Tibial artery (tissue), 4 donors: Measurements from ENCODE around the gene HCST.
"Not testable (repeated sequence)": the region's sequence is repeated elsewhere in the genome, so short reads cannot be mapped to it uniquely, and the experiment has no call there.

Experiments
- DNase-seq, 2 donors: peaks; one replicate each; pipeline ENCODE4 v3.0.0-alpha.2; 2019
- H3K27ac ChIP-seq, 2 donors: fragments of 200-600 bp; sonication (generic) in 1 of 2; 1 replicate in 1 of 2; 2 replicates in 1 of 2; pipeline ENCODE4 v1.5.1; 2018 to 2019; ENCODE audit warnings: mild to moderate bottlenecking in 1 of 2
- H3K27me3 ChIP-seq, 2 donors: fragments of 200-600 bp; sonication (generic) in 1 of 2; one replicate each; pipeline versions ENCODE4 v1.5.1 to v1.6.0; 2016 to 2019
- H3K36me3 ChIP-seq, 3 donors: fragments of 200-600 bp; sonication (generic) in 2 of 3; one replicate each; pipeline ENCODE4 v1.5.1; 2016 to 2019; ENCODE audit warnings: mild to moderate bottlenecking in 2 of 3
- H3K4me1 ChIP-seq, 4 donors: fragments of 200-600 bp; sonication (generic) in 2 of 4; 1 replicate in 3 of 4; 2 replicates in 1 of 4; pipeline ENCODE4 v1.5.1; 2016 to 2019
- H3K4me3 ChIP-seq, 2 donors: fragments of 200-600 bp; sonication (generic) in 1 of 2; 1 replicate in 1 of 2; 2 replicates in 1 of 2; pipeline ENCODE4 v1.5.1; 2018 to 2019; ENCODE audit warnings: mild to moderate bottlenecking in 2 of 2
- H3K9me3 ChIP-seq, 3 donors: fragments of 200-600 bp; sonication (generic) in 1 of 3; one replicate each; pipeline ENCODE4 v1.5.1; 2016 to 2019
- intact Hi-C: fragments of 100-400 bp; cut with DNase I; formaldehyde crosslinking; loops from one replicate; pipeline ENCODE4 v1.15.0; 2023; ENCODE audit warnings: low total_unique reads
- TF ChIP-seq, protein P1 (sequence below), 2 experiments: fragments of 200-600 bp in 1 of 2; fragments of 450-650 bp in 1 of 2; IDR thresholded peaks; one replicate each; pipeline ENCODE4 v1.5.1; 2017 to 2019; ENCODE audit warnings: antibody characterized with exemption in 2 of 2, mild to moderate bottlenecking in 1 of 2, moderate library complexity in 1 of 2

The HCST gene

DNA sequence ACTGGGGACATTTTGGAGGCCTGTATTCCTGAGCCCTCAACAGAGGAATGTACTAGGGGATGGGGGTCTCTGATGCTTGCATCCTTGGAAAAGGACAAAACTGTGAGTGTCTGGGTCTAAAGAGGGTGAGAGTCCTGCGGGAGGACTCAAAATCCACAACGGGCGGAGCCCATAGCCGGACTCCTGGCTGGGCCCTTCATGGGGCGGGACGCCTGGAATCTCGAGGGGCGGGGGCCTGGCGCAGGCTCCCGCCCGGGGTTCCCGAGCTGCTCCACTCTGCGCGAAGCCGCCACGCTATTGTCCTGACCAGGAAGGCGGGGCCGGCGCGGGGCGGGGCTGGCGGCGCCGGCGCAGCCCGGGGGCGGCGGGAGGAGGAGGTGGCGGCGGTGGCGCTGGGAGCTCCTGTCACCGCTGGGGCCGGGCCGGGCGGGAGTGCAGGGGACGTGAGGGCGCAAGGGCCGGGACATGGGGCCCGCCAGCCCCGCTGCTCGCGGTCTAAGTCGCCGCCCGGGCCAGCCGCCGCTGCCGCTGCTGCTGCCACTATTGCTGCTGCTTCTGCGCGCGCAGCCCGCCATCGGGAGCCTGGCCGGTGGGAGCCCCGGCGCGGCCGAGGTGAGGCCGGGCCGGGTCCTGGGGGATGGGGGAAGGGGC is 34.0 kb upstream of the HCST start, which contains the start of gene APLP1:
APLP1 (plus strand) TSS at position 403 of the 651 bp plus-strand sequence; CDS start at position 466, 63 bp downstream.
- Histone ChIP-seq H3K27me3 (peaks cover 0 to 7% of the 10 kb centered on the region in 2 donors), H3K27ac (peak within 1 kb of the TSS in 1 of 2 donors; percentile 33), H3K4me3 (peak within 1 kb of the TSS; percentile 52 to 66), H3K36me3 (no peaks in the 10 kb centered on the region), H3K4me1 (peaks cover 9 to 26% (median 20%) of the 10 kb centered on the region in 4 donors), H3K9me3 (no peaks in the 10 kb centered on the region)
- intact Hi-C loops, result no loop called here
- TF ChIP-seq, protein P1, sequence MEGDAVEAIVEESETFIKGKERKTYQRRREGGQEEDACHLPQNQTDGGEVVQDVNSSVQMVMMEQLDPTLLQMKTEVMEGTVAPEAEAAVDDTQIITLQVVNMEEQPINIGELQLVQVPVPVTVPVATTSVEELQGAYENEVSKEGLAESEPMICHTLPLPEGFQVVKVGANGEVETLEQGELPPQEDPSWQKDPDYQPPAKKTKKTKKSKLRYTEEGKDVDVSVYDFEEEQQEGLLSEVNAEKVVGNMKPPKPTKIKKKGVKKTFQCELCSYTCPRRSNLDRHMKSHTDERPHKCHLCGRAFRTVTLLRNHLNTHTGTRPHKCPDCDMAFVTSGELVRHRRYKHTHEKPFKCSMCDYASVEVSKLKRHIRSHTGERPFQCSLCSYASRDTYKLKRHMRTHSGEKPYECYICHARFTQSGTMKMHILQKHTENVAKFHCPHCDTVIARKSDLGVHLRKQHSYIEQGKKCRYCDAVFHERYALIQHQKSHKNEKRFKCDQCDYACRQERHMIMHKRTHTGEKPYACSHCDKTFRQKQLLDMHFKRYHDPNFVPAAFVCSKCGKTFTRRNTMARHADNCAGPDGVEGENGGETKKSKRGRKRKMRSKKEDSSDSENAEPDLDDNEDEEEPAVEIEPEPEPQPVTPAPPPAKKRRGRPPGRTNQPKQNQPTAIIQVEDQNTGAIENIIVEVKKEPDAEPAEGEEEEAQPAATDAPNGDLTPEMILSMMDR (IDR thresholded peaks at IDR 0.05), result no peak
- DNase-seq, result peak; percentile 52 to 83

DNA sequence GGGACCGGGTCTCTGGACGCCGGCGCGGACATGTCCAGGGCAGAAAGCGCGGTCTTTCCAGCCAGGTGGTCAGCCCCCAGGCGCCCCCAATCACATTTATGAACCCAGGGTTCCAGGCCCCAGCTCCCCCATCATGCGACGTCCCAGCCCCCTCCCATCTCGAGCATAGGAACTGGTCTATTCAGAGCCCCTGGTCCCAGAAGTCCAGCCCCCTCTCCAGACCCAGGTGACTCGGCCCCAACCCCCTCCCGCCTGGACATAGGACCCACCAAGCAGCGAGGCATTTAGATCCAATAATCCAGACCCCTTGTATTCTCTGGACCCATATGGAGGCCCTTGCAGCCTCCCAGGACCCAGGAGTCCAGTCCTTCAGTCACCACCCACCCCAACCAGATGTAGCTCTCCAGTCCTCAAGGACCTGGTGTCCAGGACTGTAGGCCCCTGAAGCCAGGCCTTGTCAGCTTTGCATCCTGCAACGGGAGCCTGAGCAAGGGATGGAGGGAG is 33.5 kb upstream of the HCST start:
- Histone ChIP-seq H3K9me3 (no peaks in the 10 kb centered on the region), H3K27me3 (peaks cover 0 to 7% of the 10 kb centered on the region in 2 donors), H3K4me1 (peaks cover 9 to 26% (median 20%) of the 10 kb centered on the region in 4 donors), H3K27ac (peak overlapping the region in 1 of 2 donors; percentile 33), H3K36me3 (no peaks in the 10 kb centered on the region), H3K4me3 (peak overlapping the region; percentile 52 to 66)
- intact Hi-C loops, result no loop called here
- TF ChIP-seq, protein P1 (IDR thresholded peaks at IDR 0.05), result no peak
- no peak for DNase-seq

GRCh38 chr19:35869327-35870123 is 32.8 kb upstream of the HCST start:
- Histone ChIP-seq H3K4me3 (peak overlapping the region; percentile 52 to 66), H3K36me3 (no peaks in the 10 kb centered on the region), H3K4me1 (peaks cover 9 to 26% (median 20%) of the 10 kb centered on the region in 4 donors), H3K27me3 (peaks cover 0 to 7% of the 10 kb centered on the region in 2 donors), H3K27ac (no peak overlapping the region), H3K9me3 (no peaks in the 10 kb centered on the region)
- TF ChIP-seq, protein P1 (IDR thresholded peaks at IDR 0.05), result no peak
- intact Hi-C loops, result no loop called here
- DNase-seq, result peak in 1 of 2 donors; percentile 38

DNA sequence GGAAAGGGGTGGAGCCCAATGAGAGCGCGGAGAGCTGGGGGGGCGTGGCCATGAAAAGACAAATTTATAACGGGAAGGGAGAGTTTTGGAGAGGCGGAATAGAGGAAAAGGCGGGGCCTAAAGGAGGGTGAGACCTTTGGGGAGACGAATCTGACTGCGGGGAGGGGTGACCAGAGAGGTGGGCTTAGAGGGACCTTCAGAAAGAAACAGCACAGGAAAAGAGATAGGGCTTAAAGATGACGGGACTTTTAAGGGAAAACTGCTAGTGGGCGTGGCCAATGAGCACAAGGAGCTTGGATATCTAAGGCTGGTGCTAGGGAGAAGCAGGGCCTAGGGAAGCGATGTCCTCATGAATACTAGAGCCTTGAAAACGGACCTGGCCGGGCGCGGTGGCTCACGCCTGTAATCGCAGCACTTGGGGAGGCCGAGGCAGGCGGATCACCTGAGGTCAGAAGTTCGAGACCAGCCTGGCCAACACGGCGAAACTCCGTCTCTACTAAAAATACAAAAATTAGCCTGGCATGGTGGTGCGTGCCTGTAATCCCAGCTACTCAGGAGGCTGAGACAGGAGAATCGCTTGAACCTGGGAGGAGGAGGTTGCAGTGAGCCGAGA is 32.1 kb upstream of the HCST start:
- H3K27me3 ChIP-seq, H3K9me3 ChIP-seq, H3K36me3 ChIP-seq, intact Hi-C loops, DNase-seq, H3K27ac ChIP-seq: not testable (repeated sequence)
- Histone ChIP-seq H3K4me3 (peak overlapping the region in 1 of 2 donors; percentile 66), H3K4me1 (peaks cover 9 to 26% (median 20%) of the 10 kb centered on the region in 4 donors)

GRCh38 chr19:35870798-35871197 is 31.5 kb upstream of the HCST start:
- TF ChIP-seq, protein P1 (IDR thresholded peaks at IDR 0.05), result no peak
- Histone ChIP-seq H3K9me3 (no peaks in the 10 kb centered on the region), H3K4me1 (peaks cover 9 to 26% (median 20%) of the 10 kb centered on the region in 4 donors), H3K27me3 (peaks cover 0 to 7% of the 10 kb centered on the region in 2 donors), H3K27ac (no peak overlapping the region), H3K36me3 (no peaks in the 10 kb centered on the region), H3K4me3 (no peak overlapping the region)
- DNase-seq, result no peak
- intact Hi-C loops, result no loop called here
